HCT116 (cell line): Measurements from ENCODE around the gene GEMIN2. TPM values are rescaled to one million over a fixed set of nuclear protein-coding genes. Genes with fewer than 3 reads are reported as not detected.
"Not testable (repeated sequence)": the region's sequence is repeated elsewhere in the genome, so short reads cannot be mapped to it uniquely, and the experiment has no call there.

Source experiments
- ATAC-seq: fragments of 200-7000 bp; cut with Tn5 transposase; 2 replicates; pipeline ENCODE4 v1.9.1; 2020; ENCODE audit warnings: mild to moderate bottlenecking, moderate library complexity
- BruUV-seq: library from RNA; stranded (reverse); fragments of 400-500 nt; replicated peaks from 2 replicates; lab custom pipeline; 2021; lab: Mats Ljungman, UMichigan
- CTCF ChIA-PET: fragments of 300-600 bp; sonication (Branson Sonifier 250); formaldehyde crosslinking; loops from one replicate; lab custom pipeline; 2021; ENCODE audit warnings: antibody characterized with exemption; lab: Charles Lee
- POLR2A ChIA-PET: fragments of 300-600, 350-600 bp; sonication (Branson Sonifier 250); formaldehyde crosslinking; loops from one replicate; lab custom pipeline; 2021; ENCODE audit warnings: antibody characterized with exemption; lab: Charles Lee
- RAD21 ChIA-PET, 2 experiments: fragments of 300-600 bp; sonication (Branson Sonifier 250); formaldehyde crosslinking; loops; one replicate each; lab custom pipeline; 2023; ENCODE audit warnings: low total read pairs in 2 of 2; ENCODE audit not compliant: uncharacterized antibody in 2 of 2, unreplicated experiment in 2 of 2, low non-redundant PET in 1 of 2; lab: Charles Lee
- DNase-seq: peaks from one replicate; pipeline ENCODE4 v3.0.0-alpha.2; 2010; ENCODE audit warnings: low read depth, low spot score
- H2AFZ ChIP-seq: fragments of 200-600 bp; shearing (Covaris generic), sonication (generic); 2 replicates; pipeline ENCODE4 v1.6.1; 2017; ENCODE audit warnings: low read depth, mixed run types, mixed read lengths, antibody characterized with exemption, low read length; ENCODE audit not compliant: poor library complexity, severe bottlenecking
- H3K27ac ChIP-seq: 2 replicates; pipeline ENCODE4 v1.5.1; 2012; ENCODE audit warnings: low read depth, low read length
- H3K27me3 ChIP-seq: fragments of 200-600 bp; sonication (generic); 2 replicates; pipeline ENCODE4 v1.6.1; 2016; ENCODE audit warnings: mixed run types, low read length, mixed read lengths; ENCODE audit not compliant: insufficient read depth
- H3K36me3 ChIP-seq, 2 experiments: fragments of 200-500 bp in 1 of 2; fragments of 200-600 bp in 1 of 2; sonication (Bioruptor generic) in 1 of 2; sonication (generic) in 1 of 2; 2 replicates each; pipeline versions ENCODE4 v1.5.1 to v1.6.1; 2014 to 2016; ENCODE audit warnings: low read length in 2 of 2, inconsistent platforms in 1 of 2, mixed read lengths in 1 of 2, mixed run types in 1 of 2; ENCODE audit not compliant: insufficient read depth in 2 of 2, control insufficient read depth in 1 of 2
- H3K4me1 ChIP-seq, 2 experiments: fragments of 200-600 bp in 1 of 2; sonication (generic) in 1 of 2; 2 replicates each; pipeline versions ENCODE4 v1.5.1 to v1.6.1; 2012 to 2017; ENCODE audit warnings: low read length in 2 of 2, inconsistent platforms in 1 of 2, mild to moderate bottlenecking in 1 of 2, mixed read lengths in 1 of 2, mixed run types in 1 of 2, moderate library complexity in 1 of 2; ENCODE audit not compliant: insufficient read depth in 2 of 2, control insufficient read depth in 1 of 2
- H3K4me2 ChIP-seq: fragments of 200-600 bp; sonication (generic); 2 replicates; pipeline ENCODE4 v1.6.1; 2017; ENCODE audit warnings: mixed run types, low read length, mixed read lengths
- H3K4me3 ChIP-seq, 2 experiments: fragments of 200-600 bp in 1 of 2; sonication (generic) in 1 of 2; replicated peaks in 1 of 2; 2 replicates each; pipeline ENCODE4 v1.5.1; 2011 to 2016; ENCODE audit warnings: low read length in 2 of 2, control low read depth in 1 of 2, low read depth in 1 of 2, mild to moderate bottlenecking in 1 of 2, mixed read lengths in 1 of 2, mixed run types in 1 of 2
- H3K79me2 ChIP-seq: fragments of 200-600 bp; sonication (generic); 2 replicates; pipeline ENCODE4 v1.6.1; 2017; ENCODE audit warnings: mild to moderate bottlenecking, mixed run types, low read length, moderate library complexity, mixed read lengths; ENCODE audit not compliant: insufficient read depth
- H3K9ac ChIP-seq: fragments of 200-600 bp; sonication (generic); 2 replicates; pipeline ENCODE4 v1.6.1; 2016; ENCODE audit warnings: low read length, mixed read lengths
- H3K9me2 ChIP-seq: fragments of 200-600 bp; sonication (generic), shearing (Covaris generic); 2 replicates; pipeline ENCODE4 v1.6.1; 2017; ENCODE audit warnings: mixed run types, mild to moderate bottlenecking, moderate library complexity; ENCODE audit not compliant: insufficient read depth
- H3K9me3 ChIP-seq, 2 experiments: fragments of 200-500 bp in 1 of 2; fragments of 200-600 bp in 1 of 2; sonication (Bioruptor generic) in 1 of 2; sonication (generic) in 1 of 2; 2 replicates each; pipeline ENCODE4 v1.6.1; 2014 to 2017; ENCODE audit warnings: low read length in 2 of 2, mixed read lengths in 2 of 2, inconsistent platforms in 1 of 2, low read depth in 1 of 2, mild to moderate bottlenecking in 1 of 2, mixed run types in 1 of 2, moderate library complexity in 1 of 2; ENCODE audit not compliant: control insufficient read depth in 1 of 2, insufficient read depth in 1 of 2
- H4K20me1 ChIP-seq: fragments of 200-600 bp; sonication (generic), shearing (Covaris generic); 2 replicates; pipeline ENCODE4 v1.6.1; 2017; ENCODE audit warnings: mixed run types, mild to moderate bottlenecking, moderate library complexity; ENCODE audit not compliant: insufficient read depth
- EZH2phosphoT487 ChIP-seq: fragments of 200-600 bp; IDR thresholded peaks from 2 replicates; pipeline ENCODE4 v1.6.1; 2018; ENCODE audit warnings: antibody characterized with exemption, borderline replicate concordance
- FOSL1 ChIP-seq: IDR thresholded peaks from 2 replicates; pipeline ENCODE4 v1.6.1; 2012; ENCODE audit warnings: low read depth
- intact Hi-C: fragments of 100-400 bp; cut with micrococcal nuclease; formaldehyde crosslinking; loops from 2 replicates; pipeline ENCODE4 v1.10.0; 2022
- total RNA-seq: library from RNA; stranded (reverse); gene quantifications from one replicate; pipeline ENCODE4 v1.2.1, GENCODE V29; 2021; ENCODE audit not compliant: unreplicated experiment
- TF ChIP-seq, protein P1 (sequence below): IDR thresholded peaks from 2 replicates; pipeline ENCODE4 v1.6.1; 2012; ENCODE audit warnings: low read depth

GEMIN2 gene
- total RNA-seq, 1 experiment from 2014 or later: 27.3 TPM

DNA sequence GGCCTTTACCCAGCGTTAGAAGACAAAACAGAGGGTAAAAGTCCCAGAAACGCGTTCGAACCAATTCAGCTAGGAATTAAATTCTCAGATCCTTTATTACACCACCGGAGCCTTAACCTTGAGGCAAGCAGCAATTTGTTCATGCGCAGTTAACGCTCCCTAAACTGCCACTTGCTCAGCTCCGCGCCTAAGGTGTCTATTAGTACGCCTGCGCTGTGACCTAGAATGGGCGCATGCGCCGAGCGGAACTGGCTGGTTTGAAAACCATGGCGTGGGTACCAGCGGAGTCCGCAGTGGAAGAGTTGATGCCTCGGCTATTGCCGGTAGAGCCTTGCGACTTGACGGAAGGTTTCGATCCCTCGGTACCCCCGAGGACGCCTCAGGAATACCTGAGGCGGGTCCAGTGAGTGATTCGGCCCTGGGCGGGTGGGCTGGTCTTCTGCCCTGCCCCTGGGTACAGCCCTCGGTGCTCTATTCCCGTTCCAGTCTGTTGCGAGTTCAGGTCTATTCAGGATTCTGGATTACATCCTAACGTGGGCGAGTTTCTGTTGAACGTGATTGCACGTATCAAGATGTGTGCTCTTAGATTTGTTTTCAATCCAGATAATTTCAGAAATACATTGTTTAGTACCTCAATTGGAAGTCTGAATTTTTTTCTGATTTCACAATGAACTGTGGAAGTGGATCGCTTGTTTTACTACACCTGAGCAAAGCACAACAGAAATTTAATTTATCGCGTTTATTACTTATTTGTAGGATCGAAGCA is at the start of gene GEMIN2 (continued):
- TF ChIP-seq FOSL1 (no peak), EZH2phosphoT487 (no peak)
- TF ChIP-seq, protein P1, sequence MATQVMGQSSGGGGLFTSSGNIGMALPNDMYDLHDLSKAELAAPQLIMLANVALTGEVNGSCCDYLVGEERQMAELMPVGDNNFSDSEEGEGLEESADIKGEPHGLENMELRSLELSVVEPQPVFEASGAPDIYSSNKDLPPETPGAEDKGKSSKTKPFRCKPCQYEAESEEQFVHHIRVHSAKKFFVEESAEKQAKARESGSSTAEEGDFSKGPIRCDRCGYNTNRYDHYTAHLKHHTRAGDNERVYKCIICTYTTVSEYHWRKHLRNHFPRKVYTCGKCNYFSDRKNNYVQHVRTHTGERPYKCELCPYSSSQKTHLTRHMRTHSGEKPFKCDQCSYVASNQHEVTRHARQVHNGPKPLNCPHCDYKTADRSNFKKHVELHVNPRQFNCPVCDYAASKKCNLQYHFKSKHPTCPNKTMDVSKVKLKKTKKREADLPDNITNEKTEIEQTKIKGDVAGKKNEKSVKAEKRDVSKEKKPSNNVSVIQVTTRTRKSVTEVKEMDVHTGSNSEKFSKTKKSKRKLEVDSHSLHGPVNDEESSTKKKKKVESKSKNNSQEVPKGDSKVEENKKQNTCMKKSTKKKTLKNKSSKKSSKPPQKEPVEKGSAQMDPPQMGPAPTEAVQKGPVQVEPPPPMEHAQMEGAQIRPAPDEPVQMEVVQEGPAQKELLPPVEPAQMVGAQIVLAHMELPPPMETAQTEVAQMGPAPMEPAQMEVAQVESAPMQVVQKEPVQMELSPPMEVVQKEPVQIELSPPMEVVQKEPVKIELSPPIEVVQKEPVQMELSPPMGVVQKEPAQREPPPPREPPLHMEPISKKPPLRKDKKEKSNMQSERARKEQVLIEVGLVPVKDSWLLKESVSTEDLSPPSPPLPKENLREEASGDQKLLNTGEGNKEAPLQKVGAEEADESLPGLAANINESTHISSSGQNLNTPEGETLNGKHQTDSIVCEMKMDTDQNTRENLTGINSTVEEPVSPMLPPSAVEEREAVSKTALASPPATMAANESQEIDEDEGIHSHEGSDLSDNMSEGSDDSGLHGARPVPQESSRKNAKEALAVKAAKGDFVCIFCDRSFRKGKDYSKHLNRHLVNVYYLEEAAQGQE: no peak

DNA sequence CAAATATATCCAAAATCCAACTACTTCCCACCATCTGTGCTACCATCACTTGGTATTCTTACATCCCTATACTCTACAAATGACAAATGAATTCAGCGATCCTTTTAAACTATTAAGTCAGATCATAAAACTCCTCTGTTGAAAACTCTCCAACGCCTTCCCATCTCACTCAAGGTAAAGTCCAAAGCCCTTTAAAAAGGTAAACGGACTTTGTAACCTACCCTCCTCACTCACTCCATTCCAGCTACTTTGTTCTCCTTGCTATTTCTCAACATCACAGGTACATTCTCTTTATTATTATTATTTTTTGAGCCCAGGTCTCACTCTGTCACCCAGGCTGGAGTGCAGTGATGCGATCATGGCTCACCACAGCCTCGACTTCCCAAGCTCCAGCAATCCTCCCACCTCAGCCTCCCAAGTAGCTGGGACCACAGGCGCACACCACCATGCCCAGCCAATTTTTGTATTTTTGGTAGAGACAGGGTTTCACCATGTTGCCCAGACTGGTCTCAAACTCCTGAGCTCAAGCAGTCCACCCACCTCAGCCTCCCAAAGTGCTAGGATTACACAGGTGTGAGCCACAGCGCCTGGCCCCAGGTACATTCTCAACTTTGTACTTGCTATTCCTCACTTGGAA is 44.8 kb upstream of the GEMIN2 start:
- intact Hi-C loops, H3K9ac ChIP-seq, H3K4me1 ChIP-seq, H3K4me3 ChIP-seq, POLR2A ChIA-PET, H3K9me2 ChIP-seq, CTCF ChIA-PET, RAD21 ChIA-PET, H3K4me2 ChIP-seq, H3K9me3 ChIP-seq, H3K27me3 ChIP-seq, H3K79me2 ChIP-seq, ATAC-seq, H3K27ac ChIP-seq, DNase-seq, BruUV-seq, H4K20me1 ChIP-seq, H2AFZ ChIP-seq: not testable (repeated sequence)
- peaks cover 10 to 15% of the 10 kb centered on the region in 2 experiments; a peak in 3 of 4 replicates for H3K36me3 ChIP-seq
